Suprapubic skin (tissue), 4 donors: ENCODE data around the gene ENPP1. TPM values are rescaled to one million over a fixed set of nuclear protein-coding genes. Genes with fewer than 3 reads are reported as not detected.
A peak's percentile ranks its signal among the peaks of the same experiment; 100 is the strongest.

Experiments
- DNase-seq, 2 donors: peaks; one replicate each; pipeline ENCODE4 v3.0.0-alpha.2; 2019; ENCODE audit warnings: low spot score in 2 of 2
- H3K27ac ChIP-seq: fragments of 200-600 bp; sonication (generic); one replicate; pipeline ENCODE4 v1.5.1; 2019
- H3K27me3 ChIP-seq: fragments of 200-600 bp; sonication (generic); one replicate; pipeline ENCODE4 v1.5.1; 2019
- H3K36me3 ChIP-seq: fragments of 200-600 bp; sonication (generic); one replicate; pipeline ENCODE4 v1.5.1; 2019
- H3K4me1 ChIP-seq: fragments of 200-600 bp; sonication (generic); one replicate; pipeline ENCODE4 v1.5.1; 2019
- H3K4me3 ChIP-seq: fragments of 200-600 bp; sonication (generic); one replicate; pipeline ENCODE4 v1.5.1; 2019; ENCODE audit warnings: mild to moderate bottlenecking
- H3K9me3 ChIP-seq: fragments of 200-600 bp; sonication (generic); one replicate; pipeline ENCODE4 v1.5.1; 2019
- EP300 ChIP-seq: sonication (generic); formaldehyde crosslinking; IDR thresholded peaks from one replicate; pipeline ENCODE4 v1.6.1; 2017; ENCODE audit warnings: antibody characterized with exemption
- POLR2A ChIP-seq, 2 donors: fragments of 450-650 bp; IDR thresholded peaks; one replicate each; pipeline ENCODE4 v1.6.1; 2017; ENCODE audit warnings: antibody characterized with exemption in 2 of 2, mild to moderate bottlenecking in 2 of 2, moderate library complexity in 2 of 2
- POLR2AphosphoS5 ChIP-seq, 3 donors: sonication (generic); formaldehyde crosslinking; IDR thresholded peaks; one replicate each; pipeline ENCODE4 v1.6.1; 2017; ENCODE audit warnings: antibody characterized with exemption in 3 of 3
- WGBS: methylation state at CpG from one replicate; pipeline ENCODE4 v1.1.5; 2018; 5-methylcytosine and 5-hydroxymethylcytosine counted together
- total RNA-seq, 4 donors: library from RNA; depleted of rRNA; stranded (reverse); fragments of >200 nt; gene quantifications; one replicate each; pipeline ENCODE4 v1.1.0, GENCODE V29; 2016
- TF ChIP-seq, protein P1 (sequence below), 2 donors: fragments of 200-600 bp in 1 of 2; fragments of 450-650 bp in 1 of 2; sonication (generic) in 1 of 2; IDR thresholded peaks; one replicate each; pipeline ENCODE4 v1.5.1; 2016 to 2019; ENCODE audit warnings: antibody characterized with exemption in 2 of 2, mild to moderate bottlenecking in 1 of 2, moderate library complexity in 1 of 2

Gene ENPP1
- total RNA-seq, 4 donors from 2014 or later = 2.9 to 9.1 (median 4.0) TPM

- TF ChIP-seq, protein P1, sequence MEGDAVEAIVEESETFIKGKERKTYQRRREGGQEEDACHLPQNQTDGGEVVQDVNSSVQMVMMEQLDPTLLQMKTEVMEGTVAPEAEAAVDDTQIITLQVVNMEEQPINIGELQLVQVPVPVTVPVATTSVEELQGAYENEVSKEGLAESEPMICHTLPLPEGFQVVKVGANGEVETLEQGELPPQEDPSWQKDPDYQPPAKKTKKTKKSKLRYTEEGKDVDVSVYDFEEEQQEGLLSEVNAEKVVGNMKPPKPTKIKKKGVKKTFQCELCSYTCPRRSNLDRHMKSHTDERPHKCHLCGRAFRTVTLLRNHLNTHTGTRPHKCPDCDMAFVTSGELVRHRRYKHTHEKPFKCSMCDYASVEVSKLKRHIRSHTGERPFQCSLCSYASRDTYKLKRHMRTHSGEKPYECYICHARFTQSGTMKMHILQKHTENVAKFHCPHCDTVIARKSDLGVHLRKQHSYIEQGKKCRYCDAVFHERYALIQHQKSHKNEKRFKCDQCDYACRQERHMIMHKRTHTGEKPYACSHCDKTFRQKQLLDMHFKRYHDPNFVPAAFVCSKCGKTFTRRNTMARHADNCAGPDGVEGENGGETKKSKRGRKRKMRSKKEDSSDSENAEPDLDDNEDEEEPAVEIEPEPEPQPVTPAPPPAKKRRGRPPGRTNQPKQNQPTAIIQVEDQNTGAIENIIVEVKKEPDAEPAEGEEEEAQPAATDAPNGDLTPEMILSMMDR (IDR thresholded peaks at IDR 0.05) = no peak
- TF ChIP-seq POLR2A (IDR thresholded peaks at IDR 0.05) (no peak), EP300 (no peak), POLR2AphosphoS5 (IDR thresholded peaks at IDR 0.05) (no peak)
- H3K27me3 ChIP-seq = no peaks in the 10 kb centered on the region
- WGBS = 67% methylated on average over 6 of the region's 6 CpGs
Measured at GRCh38 chr6:131821010-131821807, 13.4 kb downstream of the ENPP1 start.

DNA sequence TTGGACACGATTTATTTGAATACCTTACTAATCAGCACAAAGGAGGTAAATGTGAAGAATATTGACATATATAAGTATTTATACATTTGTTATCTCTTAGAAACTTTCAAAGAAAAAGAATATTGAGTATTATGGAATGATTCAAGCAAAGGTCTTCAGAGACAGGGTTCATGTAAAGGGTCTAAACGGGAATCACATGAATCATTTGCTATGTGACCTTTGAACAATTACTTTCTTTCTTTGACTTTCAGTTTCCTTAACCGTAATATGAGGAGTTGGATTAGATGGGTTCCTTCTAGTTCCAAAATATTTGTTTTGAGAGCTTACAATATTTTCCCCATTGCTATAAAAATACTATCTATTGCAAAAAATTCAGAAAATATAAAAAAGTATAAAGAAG is 14.3 kb downstream of the ENPP1 start:
- Histone ChIP-seq H3K27ac (no peak overlapping the region), H3K9me3 (no peaks in the 10 kb centered on the region)
- TF ChIP-seq POLR2AphosphoS5 (IDR thresholded peaks at IDR 0.05) = no peak
- TF ChIP-seq EP300 = no peak
- TF ChIP-seq POLR2A (IDR thresholded peaks at IDR 0.05) = no peak
- TF ChIP-seq, protein P1 (IDR thresholded peaks at IDR 0.05) = no peak

More at GRCh38 chr6:131821010-131821807, 13.4 kb downstream of the ENPP1 start:
- no peak overlapping the region for H3K27ac ChIP-seq
- H3K36me3 ChIP-seq = no peaks in the 10 kb centered on the region
- peaks cover 3% of the 10 kb centered on the region for H3K4me1 ChIP-seq
- H3K4me3 ChIP-seq = no peak overlapping the region
- no peaks in the 10 kb centered on the region for H3K9me3 ChIP-seq
- DNase-seq = no peak

DNA sequence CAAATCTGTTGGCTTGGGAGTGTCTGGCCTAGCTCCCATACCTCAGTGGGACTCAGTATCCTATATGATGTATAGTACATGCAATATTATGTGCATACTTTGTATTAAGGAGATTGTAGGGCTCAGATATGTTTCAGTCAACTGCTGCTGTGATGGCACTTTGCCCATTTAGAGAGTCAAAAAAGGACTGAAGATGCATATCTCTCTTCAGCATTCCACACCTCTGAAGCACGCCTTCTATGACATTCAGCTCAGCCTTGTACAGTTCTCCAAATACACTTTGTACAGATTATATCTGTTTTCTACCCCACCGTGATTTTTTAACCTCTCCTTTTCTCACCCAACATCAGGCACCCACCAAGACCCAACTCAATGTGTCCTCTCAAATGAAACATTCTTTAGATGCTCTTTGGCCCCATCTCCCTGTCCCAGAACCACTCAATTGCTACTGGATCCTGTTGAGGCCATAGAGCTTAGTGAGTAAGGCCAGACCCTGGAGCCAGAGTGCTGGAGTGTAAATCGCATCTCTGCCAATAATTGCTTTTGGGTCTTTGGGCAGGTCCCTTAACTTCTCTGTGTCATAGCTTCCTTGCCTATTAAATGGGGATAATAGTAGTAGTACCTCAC is 15.6 kb downstream of the ENPP1 start:
- Histone ChIP-seq H3K9me3 (no peaks in the 10 kb centered on the region), H3K36me3 (no peaks in the 10 kb centered on the region), H3K27me3 (no peaks in the 10 kb centered on the region), H3K27ac (no peak overlapping the region), H3K4me1 (peaks cover 6% of the 10 kb centered on the region), H3K4me3 (no peak overlapping the region)
- TF ChIP-seq POLR2A (IDR thresholded peaks at IDR 0.05) = no peak
- no peak for TF ChIP-seq EP300
- TF ChIP-seq, protein P1 (IDR thresholded peaks at IDR 0.05) = no peak
- TF ChIP-seq POLR2AphosphoS5 (IDR thresholded peaks at IDR 0.05) = no peak
- 67% methylated on average over 3 of the region's 3 CpGs for WGBS
- DNase-seq = no peak

More for the DNA sequence above, 14.3 kb downstream of the ENPP1 start:
- H3K27me3 ChIP-seq = no peaks in the 10 kb centered on the region
- H3K4me3 ChIP-seq = no peak overlapping the region
- peaks cover 3% of the 10 kb centered on the region for H3K4me1 ChIP-seq
- no peaks in the 10 kb centered on the region for H3K36me3 ChIP-seq
- WGBS = 66% methylated on average over 3 of the region's 3 CpGs
- no peak for DNase-seq

- Histone ChIP-seq H3K27me3 (no peaks in the 10 kb centered on the region), H3K4me3 (no peak overlapping the region), H3K36me3 (no peaks in the 10 kb centered on the region), H3K27ac (no peak overlapping the region), H3K4me1 (peaks cover 2% of the 10 kb centered on the region), H3K9me3 (no peaks in the 10 kb centered on the region)
- TF ChIP-seq POLR2A (IDR thresholded peaks at IDR 0.05) = no peak
- no peak for TF ChIP-seq EP300
- TF ChIP-seq, protein P1 (IDR thresholded peaks at IDR 0.05) = no peak
- no peak for TF ChIP-seq POLR2AphosphoS5 (IDR thresholded peaks at IDR 0.05)
- DNase-seq = no peak
- 36% methylated on average over 1 of the region's 1 CpG for WGBS
Measured at GRCh38 chr6:131825946-131826345, 18.1 kb downstream of the ENPP1 start.

- Histone ChIP-seq H3K27me3 (no peaks in the 10 kb centered on the region), H3K36me3 (no peaks in the 10 kb centered on the region), H3K4me3 (no peak overlapping the region), H3K4me1 (peaks cover 2% of the 10 kb centered on the region), H3K27ac (peak overlapping the region; percentile 71), H3K9me3 (no peaks in the 10 kb centered on the region)
- TF ChIP-seq POLR2AphosphoS5 (IDR thresholded peaks at IDR 0.05) (peak in 1 of 3 donors; percentile 35), EP300 (no peak)
- WGBS = 90% methylated on average over 7 of the region's 7 CpGs
- peak in 1 of 2 donors; percentile 71 for DNase-seq
Measured at GRCh38 chr6:131828080-131828479, 20.3 kb downstream of the ENPP1 start.
